ENCODE measurements around the gene EIF3K. TPM values are rescaled to one million over a fixed set of nuclear protein-coding genes. Genes with fewer than 3 reads are reported as not detected.
"Not testable (repeated sequence)": the region's sequence is repeated elsewhere in the genome, so short reads cannot be mapped to it uniquely, and the experiment has no call there.

The EIF3K gene
- total RNA-seq, 1 donor from 2014 or later, result 258 TPM

DNA sequence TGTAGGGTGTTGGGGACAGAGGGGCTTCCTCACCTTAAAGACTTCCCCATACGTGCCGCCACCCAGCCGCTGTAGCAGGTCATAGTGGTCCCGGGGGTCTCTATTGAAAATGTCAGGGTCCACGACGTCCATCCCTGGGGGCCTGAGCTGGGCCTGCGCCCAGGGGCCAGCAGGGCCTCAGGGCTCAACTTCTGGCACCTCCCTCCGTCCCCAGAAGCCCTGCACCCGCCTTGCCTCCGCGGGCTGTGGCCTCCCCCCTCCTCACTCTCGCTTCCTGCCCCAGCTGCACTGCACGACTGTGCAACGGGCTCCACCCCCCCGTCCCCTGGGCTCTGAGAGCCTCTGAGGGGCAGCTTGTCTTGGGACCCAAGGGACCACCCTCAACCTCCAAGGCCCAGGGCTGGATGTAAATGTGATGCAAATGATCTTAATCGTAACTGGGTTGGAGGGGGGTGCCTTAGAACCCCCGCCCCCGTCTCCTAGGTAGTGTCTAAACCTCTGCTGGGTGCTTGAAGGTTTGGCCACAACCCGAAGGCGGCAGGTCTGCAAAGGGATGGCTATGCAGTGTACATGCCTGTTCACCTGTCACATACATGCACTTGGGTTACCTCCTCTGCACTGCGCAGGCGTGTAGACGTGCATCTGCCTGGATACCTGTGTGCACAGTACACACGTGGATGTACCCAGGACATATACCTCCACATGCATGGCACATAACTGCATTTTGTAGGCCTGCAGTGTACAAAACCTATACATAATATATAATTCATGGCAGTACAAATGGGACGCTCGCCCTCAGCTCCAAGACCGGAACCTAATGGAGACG, 1.0 kb upstream of the EIF3K start, which contains the start of gene MAP4K1:
TSS of gene MAP4K1 (minus strand) at position 190 of the 826 bp plus-strand sequence. CDS start at position 132, 58 bp downstream.
- Mint-ChIP-seq H3K4me3 (ENCODE audit: unreplicated experiment) (peak within 1 kb of the TSS; percentile 98), H3K9me3 (ENCODE audit: unreplicated experiment) (no peaks in the 10 kb centered on the region), H3K27ac (ENCODE audit: unreplicated experiment) (peak within 1 kb of the TSS; percentile 94), H3K27me3 (ENCODE audit: unreplicated experiment) (peaks cover 3% of the 10 kb centered on the region), H3K4me1 (ENCODE audit: unreplicated experiment) (peaks cover 20% of the 10 kb centered on the region), H3K36me3 (ENCODE audit: unreplicated experiment) (peaks cover 9% of the 10 kb centered on the region)
- no peak for DNase-seq (ENCODE audit: extremely low spot score, unreplicated experiment)
- TF ChIP-seq, protein P1, sequence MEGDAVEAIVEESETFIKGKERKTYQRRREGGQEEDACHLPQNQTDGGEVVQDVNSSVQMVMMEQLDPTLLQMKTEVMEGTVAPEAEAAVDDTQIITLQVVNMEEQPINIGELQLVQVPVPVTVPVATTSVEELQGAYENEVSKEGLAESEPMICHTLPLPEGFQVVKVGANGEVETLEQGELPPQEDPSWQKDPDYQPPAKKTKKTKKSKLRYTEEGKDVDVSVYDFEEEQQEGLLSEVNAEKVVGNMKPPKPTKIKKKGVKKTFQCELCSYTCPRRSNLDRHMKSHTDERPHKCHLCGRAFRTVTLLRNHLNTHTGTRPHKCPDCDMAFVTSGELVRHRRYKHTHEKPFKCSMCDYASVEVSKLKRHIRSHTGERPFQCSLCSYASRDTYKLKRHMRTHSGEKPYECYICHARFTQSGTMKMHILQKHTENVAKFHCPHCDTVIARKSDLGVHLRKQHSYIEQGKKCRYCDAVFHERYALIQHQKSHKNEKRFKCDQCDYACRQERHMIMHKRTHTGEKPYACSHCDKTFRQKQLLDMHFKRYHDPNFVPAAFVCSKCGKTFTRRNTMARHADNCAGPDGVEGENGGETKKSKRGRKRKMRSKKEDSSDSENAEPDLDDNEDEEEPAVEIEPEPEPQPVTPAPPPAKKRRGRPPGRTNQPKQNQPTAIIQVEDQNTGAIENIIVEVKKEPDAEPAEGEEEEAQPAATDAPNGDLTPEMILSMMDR (IDR thresholded peaks at IDR 0.05), result no peak

DNA sequence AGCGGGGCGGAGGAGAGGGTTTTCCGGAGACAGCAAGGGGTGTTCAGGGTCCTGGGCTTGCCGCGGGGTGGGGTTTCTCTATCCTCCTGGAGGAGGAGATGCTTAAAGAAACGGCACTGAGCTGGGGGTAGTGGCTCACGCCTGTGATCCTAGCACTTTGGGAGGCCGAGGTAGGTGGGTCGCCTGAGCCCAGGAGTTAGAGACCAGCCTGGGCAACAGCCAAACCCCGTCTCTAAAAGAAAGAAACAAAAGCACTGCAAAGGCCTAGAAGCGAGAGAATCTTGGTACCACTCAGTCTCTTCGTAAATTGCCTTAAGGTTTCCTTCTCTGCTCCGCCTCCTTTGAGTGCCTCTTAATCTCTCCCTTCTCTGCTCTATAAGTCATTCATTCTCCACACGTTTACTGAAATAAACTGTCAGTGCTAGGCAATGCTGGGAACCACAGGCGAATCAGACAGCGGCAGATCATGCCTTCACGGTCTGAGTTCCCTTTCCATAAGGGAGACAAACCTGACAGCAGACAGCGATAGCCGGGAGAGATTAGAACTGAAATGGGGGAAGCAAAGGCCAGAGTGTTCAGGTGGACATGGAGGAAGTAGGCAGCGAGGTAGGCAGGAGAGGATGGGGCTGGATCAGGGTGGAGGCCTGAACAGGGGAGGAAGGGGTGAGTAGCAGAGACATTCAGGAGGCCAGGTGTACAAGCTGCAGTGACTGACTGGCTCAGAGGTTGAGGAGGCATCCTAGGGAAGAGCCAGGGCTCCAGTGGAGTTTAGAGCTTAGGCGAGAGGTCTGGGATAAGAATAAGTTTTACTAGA, 580 bp downstream of the EIF3K start:
- peaks cover 16% of the 10 kb centered on the region for H3K36me3 Mint-ChIP-seq (ENCODE audit: unreplicated experiment)
- TF ChIP-seq, protein P1 (IDR thresholded peaks at IDR 0.05), result no peak
- peaks cover 20% of the 10 kb centered on the region for H3K4me1 Mint-ChIP-seq (ENCODE audit: unreplicated experiment)
- H3K27me3 Mint-ChIP-seq (ENCODE audit: unreplicated experiment), result peaks cover 3% of the 10 kb centered on the region
- H3K9me3 Mint-ChIP-seq (ENCODE audit: unreplicated experiment), result no peaks in the 10 kb centered on the region
- peak overlapping the region; percentile 98 for H3K4me3 Mint-ChIP-seq (ENCODE audit: unreplicated experiment)
- H3K27ac Mint-ChIP-seq (ENCODE audit: unreplicated experiment), result peak overlapping the region; percentile 94
- no peak for DNase-seq (ENCODE audit: extremely low spot score, unreplicated experiment)

DNA sequence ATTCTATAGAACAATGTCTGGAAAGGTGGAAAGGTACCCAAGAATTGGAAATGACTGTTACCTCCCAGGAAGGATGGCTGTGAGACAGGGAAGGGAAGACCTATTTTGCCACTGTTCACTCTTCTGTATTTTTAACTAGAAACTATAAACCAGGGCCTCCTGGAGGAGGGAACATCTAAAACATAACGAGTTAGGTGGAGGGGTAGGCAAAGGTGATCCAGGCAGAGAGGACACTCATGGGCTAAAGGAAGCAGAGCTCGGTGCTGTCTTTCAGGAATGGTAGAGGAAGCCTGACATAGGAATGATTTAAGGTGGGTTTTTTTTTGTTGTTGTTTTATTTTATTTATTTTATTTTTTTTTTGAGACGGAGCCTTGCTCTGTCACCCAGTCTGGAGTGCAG, 5.8 kb downstream of the EIF3K start:
- Mint-ChIP-seq H3K36me3 (ENCODE audit: unreplicated experiment) (peaks cover 31% of the 10 kb centered on the region), H3K27me3 (ENCODE audit: unreplicated experiment) (no peaks in the 10 kb centered on the region), H3K27ac (ENCODE audit: unreplicated experiment) (no peak overlapping the region), H3K9me3 (ENCODE audit: unreplicated experiment) (no peaks in the 10 kb centered on the region), H3K4me3 (ENCODE audit: unreplicated experiment) (no peak overlapping the region), H3K4me1 (ENCODE audit: unreplicated experiment) (peaks cover 5% of the 10 kb centered on the region)
- no peak for DNase-seq (ENCODE audit: extremely low spot score, unreplicated experiment)
- TF ChIP-seq, protein P1 (IDR thresholded peaks at IDR 0.05), result no peak

DNA sequence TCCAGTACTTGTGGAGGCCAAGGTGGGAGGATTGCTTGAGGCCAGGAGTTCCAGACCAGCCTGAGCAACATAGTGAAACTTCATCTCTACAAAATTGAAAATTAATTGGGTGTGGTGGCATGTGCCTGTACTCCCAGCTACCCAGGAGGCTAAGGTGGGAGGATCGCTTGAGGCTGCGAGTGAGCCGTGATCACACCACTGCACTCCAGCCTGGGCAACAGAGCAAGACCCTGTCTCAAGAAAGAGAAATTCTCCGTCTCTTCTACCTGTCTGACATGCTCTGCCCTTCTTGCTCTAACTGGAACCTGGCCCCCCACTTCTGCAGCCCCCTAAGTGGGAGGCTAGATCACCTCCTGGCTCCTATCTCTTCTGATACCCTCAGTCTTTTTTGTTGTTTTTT, 7.4 kb downstream of the EIF3K start:
- Mint-ChIP-seq H3K4me1 (ENCODE audit: unreplicated experiment) (no peaks in the 10 kb centered on the region), H3K9me3 (ENCODE audit: unreplicated experiment) (no peaks in the 10 kb centered on the region), H3K27ac (ENCODE audit: unreplicated experiment) (no peak overlapping the region), H3K4me3 (ENCODE audit: unreplicated experiment) (no peak overlapping the region), H3K36me3 (ENCODE audit: unreplicated experiment) (peaks cover 35% of the 10 kb centered on the region), H3K27me3 (ENCODE audit: unreplicated experiment) (no peaks in the 10 kb centered on the region)
- DNase-seq (ENCODE audit: extremely low spot score, unreplicated experiment), result no peak
- TF ChIP-seq, protein P1 (IDR thresholded peaks at IDR 0.05), result no peak

DNA sequence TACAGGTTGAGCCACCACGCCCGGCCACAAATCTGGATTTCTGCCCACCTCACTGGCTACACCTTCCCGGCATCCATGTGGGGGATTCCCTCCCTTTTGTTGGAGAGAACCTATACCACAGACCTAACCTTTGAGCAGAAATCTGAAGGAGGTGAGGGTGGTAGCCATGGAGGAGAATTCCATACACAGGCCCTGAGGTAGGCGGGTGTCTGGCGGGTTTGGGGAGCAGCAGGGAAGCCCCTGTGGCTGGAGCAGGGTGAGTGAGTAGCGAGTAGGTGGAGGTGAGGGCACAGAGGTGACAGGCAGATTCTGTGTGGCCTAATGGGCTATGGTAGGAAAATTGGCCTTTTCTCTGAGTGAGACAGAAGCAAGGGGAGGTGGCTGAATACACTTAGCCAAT, 10.6 kb downstream of the EIF3K start:
- Mint-ChIP-seq H3K4me3 (ENCODE audit: unreplicated experiment) (no peak overlapping the region), H3K27ac (ENCODE audit: unreplicated experiment) (no peak overlapping the region), H3K36me3 (ENCODE audit: unreplicated experiment) (peaks cover 29% of the 10 kb centered on the region), H3K4me1 (ENCODE audit: unreplicated experiment) (peaks cover 2% of the 10 kb centered on the region), H3K27me3 (ENCODE audit: unreplicated experiment) (no peaks in the 10 kb centered on the region), H3K9me3 (ENCODE audit: unreplicated experiment) (no peaks in the 10 kb centered on the region)
- TF ChIP-seq, protein P1 (IDR thresholded peaks at IDR 0.05), result no peak
- DNase-seq (ENCODE audit: extremely low spot score, unreplicated experiment), result no peak

DNA sequence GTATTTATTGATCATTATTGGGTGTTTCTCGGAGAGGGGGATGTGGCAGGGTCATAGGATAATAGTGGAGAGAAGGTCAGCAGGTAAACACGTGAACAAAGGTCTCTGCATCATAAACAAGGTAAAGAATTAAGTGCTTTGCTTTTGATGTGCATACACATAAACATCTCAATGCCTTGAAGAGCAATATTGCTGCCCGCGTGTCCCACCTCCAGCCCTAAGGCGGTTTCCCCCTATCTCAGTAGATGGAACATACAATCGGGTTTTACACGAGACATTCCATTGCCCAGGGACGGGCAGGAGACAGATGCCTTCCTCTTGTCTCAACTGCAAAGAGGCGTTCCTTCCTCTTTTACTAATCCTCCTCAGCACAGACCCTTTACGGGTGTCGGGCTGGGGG, 12.3 kb downstream of the EIF3K start:
- H3K36me3 Mint-ChIP-seq (ENCODE audit: unreplicated experiment), result peaks cover 31% of the 10 kb centered on the region
- H3K27ac Mint-ChIP-seq (ENCODE audit: unreplicated experiment); H3K4me1 Mint-ChIP-seq (ENCODE audit: unreplicated experiment); H3K27me3 Mint-ChIP-seq (ENCODE audit: unreplicated experiment); H3K4me3 Mint-ChIP-seq (ENCODE audit: unreplicated experiment); DNase-seq (ENCODE audit: extremely low spot score, unreplicated experiment); H3K9me3 Mint-ChIP-seq (ENCODE audit: unreplicated experiment): not testable (repeated sequence)

DNA sequence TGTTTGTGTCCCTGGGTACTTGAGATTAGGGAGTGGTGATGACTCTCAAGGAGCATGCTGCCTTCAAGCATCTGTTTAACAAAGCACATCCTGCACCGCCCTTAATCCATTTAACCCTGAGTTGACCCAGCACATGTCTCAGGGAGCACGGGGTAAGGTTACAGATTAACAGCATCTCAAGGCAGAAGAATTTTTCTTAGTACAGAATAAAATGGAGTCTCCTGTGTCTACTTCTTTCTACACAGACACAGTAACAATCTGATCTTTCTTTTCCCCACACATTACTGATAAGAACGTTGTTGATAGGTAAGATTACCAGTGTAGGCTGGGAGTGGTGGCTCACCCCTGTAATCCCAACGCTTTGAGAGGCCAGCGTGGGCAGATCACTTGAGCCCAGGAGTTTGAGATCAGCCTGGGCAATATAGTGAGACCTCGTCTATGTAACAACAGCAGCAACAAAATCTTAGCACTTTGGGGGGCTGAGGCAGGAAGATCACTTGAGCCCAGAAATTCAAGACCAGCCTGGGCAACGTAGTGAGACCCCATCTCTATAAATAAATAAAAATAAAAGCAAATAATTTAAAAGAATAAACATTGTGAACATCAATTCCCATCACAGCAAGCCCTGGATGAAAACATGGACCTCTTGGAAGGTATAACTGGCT, 13.0 kb downstream of the EIF3K start:
- H3K4me3 Mint-ChIP-seq (ENCODE audit: unreplicated experiment), result not testable (repeated sequence)

More for the DNA sequence above, 13.0 kb downstream of the EIF3K start:
- not testable (repeated sequence) for DNase-seq (ENCODE audit: extremely low spot score, unreplicated experiment); H3K27me3 Mint-ChIP-seq (ENCODE audit: unreplicated experiment); H3K4me1 Mint-ChIP-seq (ENCODE audit: unreplicated experiment); H3K9me3 Mint-ChIP-seq (ENCODE audit: unreplicated experiment); H3K27ac Mint-ChIP-seq (ENCODE audit: unreplicated experiment)
- H3K36me3 Mint-ChIP-seq (ENCODE audit: unreplicated experiment), result peaks cover 29% of the 10 kb centered on the region

All from osteocyte (in vitro differentiated cells).